K562 (cell line): ENCODE data around the gene CTNNA3. TPM values are rescaled to one million over a fixed set of nuclear protein-coding genes. Genes with fewer than 3 reads are reported as not detected.

Experiments used
- ATAC-seq: fragments of 200-7000 bp; cut with Tn5 transposase; 3 replicates; pipeline ENCODE4 v1.9.1; 2020; ENCODE audit warnings: moderate library complexity
- BruUV-seq: library from RNA; stranded (reverse); fragments of 400-500 nt; replicated peaks from 2 replicates; lab custom pipeline; 2021; lab: Mats Ljungman, UMichigan
- CTCF ChIA-PET: fragments of 300-600 bp; formaldehyde crosslinking; extraction: SDS; loops from one replicate; lab custom pipeline; 2021; ENCODE audit warnings: low intra/inter-chr PET ratio; lab: Yijun Ruan, JAX
- POLR2A ChIA-PET: fragments of 300-600, 350-650 bp; sonication (Branson Sonifier 250); formaldehyde crosslinking; extraction: SDS; loops from one replicate; lab custom pipeline; 2021; ENCODE audit warnings: antibody characterized with exemption, inconsistent platforms; lab: Yijun Ruan, JAX
- DNase-seq, 4 experiments: peaks; one replicate each; pipeline versions ENCODE4 v3.0.0 to v3.0.0-alpha.2; 2011 to 2018; ENCODE audit warnings: low spot score in 3 of 4, mixed read lengths in 3 of 4; ENCODE audit errors: extremely low read depth in 1 of 4
- FAIRE-seq: peaks from 2 replicates; lab custom pipeline; 2011; peaks lifted over from hg19 to GRCh38; lab: Jason Lieb, UNC
- H2AFZ ChIP-seq: 2 replicates; pipeline ENCODE4 v1.6.0; 2011; ENCODE audit warnings: low read depth, low read length, control low read depth, inconsistent platforms
- H3K27ac ChIP-seq: fragments of 200-600 bp; 3 replicates; pipeline ENCODE4 v1.8.0; 2011; ENCODE audit warnings: low read depth, mild to moderate bottlenecking, control low read depth, inconsistent platforms, low read length, moderate library complexity, mixed read lengths; ENCODE audit errors: extremely low read depth
- H3K27me3 ChIP-seq, 2 experiments: fragments of 300-600 bp in 1 of 2; 2 replicates in 1 of 2; 3 replicates in 1 of 2; pipeline versions ENCODE4 v1.6.0 to v1.8.0; 2011; ENCODE audit warnings: inconsistent platforms in 2 of 2, low read length in 2 of 2, mild to moderate bottlenecking in 1 of 2, mixed read lengths in 1 of 2, moderate library complexity in 1 of 2; ENCODE audit not compliant: control insufficient read depth in 2 of 2, insufficient read depth in 2 of 2
- H3K36me3 ChIP-seq: fragments of 300-600 bp; 3 replicates; pipeline ENCODE4 v1.8.0; 2011; ENCODE audit warnings: mild to moderate bottlenecking, low read length, inconsistent platforms; ENCODE audit not compliant: control insufficient read depth, insufficient read depth
- H3K4me1 ChIP-seq, 2 experiments: fragments of 200-600 bp in 1 of 2; replicated peaks in 1 of 2; 2 replicates in 1 of 2; 3 replicates in 1 of 2; pipeline versions ENCODE4 v1.5.1 to v1.8.0; 2011; ENCODE audit warnings: inconsistent platforms in 2 of 2, low read length in 2 of 2, mild to moderate bottlenecking in 1 of 2, mixed read lengths in 1 of 2, moderate library complexity in 1 of 2; ENCODE audit not compliant: control insufficient read depth in 2 of 2, insufficient read depth in 2 of 2
- H3K4me2 ChIP-seq: 2 replicates; pipeline ENCODE4 v1.6.1; 2011; ENCODE audit warnings: low read length, control low read depth, inconsistent platforms, mixed read lengths; ENCODE audit not compliant: insufficient read depth
- H3K4me3 ChIP-seq: fragments of 200-600 bp; sonication (generic), shearing (Covaris generic); 2 replicates; pipeline ENCODE4 v1.5.1; 2016; ENCODE audit warnings: control low read depth, inconsistent platforms
- H3K79me2 ChIP-seq: fragments of 200-600 bp; 3 replicates; pipeline ENCODE4 v1.8.0; 2011; ENCODE audit warnings: low read length, inconsistent platforms; ENCODE audit not compliant: control insufficient read depth, insufficient read depth
- H3K9ac ChIP-seq, 2 experiments: 2 replicates each; pipeline versions ENCODE4 v1.6.0 to v1.6.1; 2011; ENCODE audit warnings: low read depth in 2 of 2, low read length in 2 of 2, control low read depth in 1 of 2, inconsistent platforms in 1 of 2, mild to moderate bottlenecking in 1 of 2, mixed read lengths in 1 of 2; ENCODE audit not compliant: insufficient read depth in 1 of 2
- H3K9me1 ChIP-seq: one replicate; pipeline ENCODE4 v1.6.0; 2011; ENCODE audit warnings: inconsistent platforms, mild to moderate bottlenecking, low read length, moderate library complexity; ENCODE audit not compliant: control insufficient read depth, insufficient read depth
- H3K9me3 ChIP-seq: replicated peaks from 2 replicates; pipeline ENCODE4 v1.5.1; 2011; ENCODE audit warnings: low read depth, low read length, inconsistent platforms; ENCODE audit not compliant: control insufficient read depth, insufficient read depth
- H4K20me1 ChIP-seq: replicated peaks from 2 replicates; pipeline ENCODE4 v1.6.1; 2011; ENCODE audit warnings: low read length, inconsistent platforms, mixed read lengths; ENCODE audit not compliant: control insufficient read depth, insufficient read depth
- BCL6 ChIP-seq: fragments of 250-450 bp; sonication (Bioruptor Pico); IDR thresholded peaks from 2 replicates; pipeline ENCODE4 v1.4.0; 2020
- E2F8 ChIP-seq: fragments of 450-650 bp; IDR thresholded peaks from 2 replicates; pipeline ENCODE4 v1.7.1; 2018; ENCODE audit warnings: mild to moderate bottlenecking, low read depth; ENCODE audit not compliant: partially characterized antibody
- ERF ChIP-seq: fragments of 450-650 bp; formaldehyde crosslinking; IDR thresholded peaks from 2 replicates; pipeline ENCODE4 v1.4.0; 2020; ENCODE audit warnings: mild to moderate bottlenecking, mixed read lengths
- EZH2 ChIP-seq: IDR thresholded peaks from 2 replicates; pipeline ENCODE4 v1.6.1; 2012; ENCODE audit warnings: low read depth, mild to moderate bottlenecking, inconsistent platforms, low read length, borderline replicate concordance
- GTF2F1 ChIP-seq: IDR thresholded peaks from 2 replicates; pipeline ENCODE4 v1.6.1; 2011; ENCODE audit warnings: low read depth, low read length, improper control_type of control experiment
- HLTF ChIP-seq: fragments of 450-650 bp; IDR thresholded peaks from 2 replicates; pipeline ENCODE4 v1.6.1; 2016
- MTA2 ChIP-seq: fragments of 450-650 bp; IDR thresholded peaks from 2 replicates; pipeline ENCODE4 v1.6.1; 2016; ENCODE audit warnings: low read depth
- RHOXF2B ChIP-seq: fragments of 250-450 bp; sonication (Bioruptor Pico); conservative IDR thresholded peaks from 2 replicates; pipeline ENCODE4 v1.5.1; 2021
- SMAD3 ChIP-seq: fragments of 450-650 bp; formaldehyde crosslinking; conservative IDR thresholded peaks from 2 replicates; pipeline ENCODE4 v1.4.0; 2020; ENCODE audit warnings: mild to moderate bottlenecking
- SMARCA4 ChIP-seq: fragments of 450-650 bp; IDR thresholded peaks from 2 replicates; pipeline ENCODE4 v1.6.1; 2016
- ZNF311 ChIP-seq: fragments of 250-450 bp; sonication (Bioruptor Pico); IDR thresholded peaks from 2 replicates; pipeline ENCODE4 v1.4.0; 2020; ENCODE audit warnings: mild to moderate bottlenecking, moderate library complexity
- ZNF764 ChIP-seq: fragments of 250-450 bp; sonication (Bioruptor Pico); IDR thresholded peaks from 2 replicates; pipeline ENCODE4 v1.4.0; 2020; ENCODE audit warnings: low read depth, mild to moderate bottlenecking, moderate library complexity
- WGBS: fragments of 100-300 bp; shearing (Covaris generic); methylation state at CpG from one replicate; pipeline ENCODE4 v1.1.6; 2016; ENCODE audit warnings: low coverage, mixed read lengths; ENCODE audit not compliant: insufficient coverage; ENCODE audit errors: missing lambda C conversion rate; 5-methylcytosine and 5-hydroxymethylcytosine counted together
- in situ Hi-C: fragments of 300-500 bp; cut with MboI; formaldehyde crosslinking; loops from 4 replicates; pipeline ENCODE4 v1.15.0; 2018; ENCODE audit warnings: inconsistent platforms, mixed read lengths
- intact Hi-C: fragments of 100-400 bp; cut with micrococcal nuclease; formaldehyde crosslinking; loops from 2 replicates; pipeline ENCODE4 v1.14.2; 2022
- polyA plus RNA-seq, 8 experiments: library from polyadenylated mRNA; depleted of rRNA in 4 of 8; stranded (reverse) in 5 of 8; unstranded in 3 of 8; fragments of >200 nt; fragmentation: Nextera tagmentation in 2 of 8; fragmentation: Illumina TruSeq in 1 of 8; extraction: Ambion mirVana in 2 of 8; extraction: Trizol in 1 of 8; gene quantifications; 2 replicates each; pipeline versions ENCODE4 v1.2.1 to v1.2.3, GENCODE V29; 2011 to 2014; ENCODE audit warnings: inconsistent platforms in 1 of 8, missing spikeins in 1 of 8
- total RNA-seq, 7 experiments: library from RNA; depleted of rRNA in 6 of 7; stranded (reverse); fragments of >200 nt in 6 of 7; fragmentation: Illumina TruSeq in 2 of 7; extraction: Trizol in 2 of 7; gene quantifications; 2 replicates each; pipeline versions ENCODE4 v1.2.1 to v1.2.3, GENCODE V29; 2011 to 2021; ENCODE audit warnings: low replicate concordance in 1 of 7
- TF ChIP-seq, protein P1 (sequence below): fragments of 450-650 bp; formaldehyde crosslinking; IDR thresholded peaks from 2 replicates; pipeline ENCODE4 v1.4.0; 2020; ENCODE audit warnings: mild to moderate bottlenecking, mixed read lengths
- TF ChIP-seq, protein P2 (sequence below), 2 experiments: IDR thresholded peaks; 2 replicates each; pipeline ENCODE4 v1.6.1; 2012; ENCODE audit warnings: improper control_type of control experiment in 2 of 2, low read depth in 2 of 2, low read length in 2 of 2, borderline replicate concordance in 1 of 2
- TF ChIP-seq, protein P3 (sequence below): IDR thresholded peaks from 2 replicates; pipeline ENCODE4 v1.6.1; 2011; ENCODE audit not compliant: insufficient read length; ENCODE audit errors: extremely low read depth

Gene CTNNA3
- total and polyA plus RNA-seq, 9 of the 15 experiments (the other 6 are each of a cell fraction or from before 2014, with no cell fraction given), result 0.04 TPM; not detected in 8

DNA sequence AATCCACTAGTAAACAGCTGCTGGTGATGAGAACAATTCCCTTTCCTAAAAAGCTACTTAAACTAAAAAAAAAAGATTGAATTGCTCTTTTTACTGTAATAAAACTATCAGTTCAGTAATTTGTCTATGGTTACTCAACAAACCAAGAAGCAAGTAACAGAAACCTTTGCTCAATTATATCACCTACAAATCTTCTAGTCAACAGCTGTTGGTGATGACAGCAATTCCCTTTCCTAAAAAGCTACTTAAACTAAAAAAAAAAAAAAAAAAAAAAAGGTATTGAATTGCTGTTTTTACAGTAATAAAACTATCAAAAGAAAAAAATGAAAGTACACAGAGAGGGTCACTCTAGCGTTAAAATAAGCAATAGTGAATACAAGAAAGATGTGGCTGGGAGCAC lies 158.1 kb downstream of the CTNNA3 start:
- in situ Hi-C loops, result no loop called here
- Histone ChIP-seq H3K79me2 (no peaks in the 10 kb centered on the region), H3K9me3 (0 out of 2 replicates have a peak, but pooled peaks cover 1% of the 10 kb centered on the region), H3K9me1 (no peaks in the 10 kb centered on the region), H3K9ac (no peak overlapping the region)
- POLR2A ChIA-PET, result no interaction called here
- TF ChIP-seq, protein P1, sequence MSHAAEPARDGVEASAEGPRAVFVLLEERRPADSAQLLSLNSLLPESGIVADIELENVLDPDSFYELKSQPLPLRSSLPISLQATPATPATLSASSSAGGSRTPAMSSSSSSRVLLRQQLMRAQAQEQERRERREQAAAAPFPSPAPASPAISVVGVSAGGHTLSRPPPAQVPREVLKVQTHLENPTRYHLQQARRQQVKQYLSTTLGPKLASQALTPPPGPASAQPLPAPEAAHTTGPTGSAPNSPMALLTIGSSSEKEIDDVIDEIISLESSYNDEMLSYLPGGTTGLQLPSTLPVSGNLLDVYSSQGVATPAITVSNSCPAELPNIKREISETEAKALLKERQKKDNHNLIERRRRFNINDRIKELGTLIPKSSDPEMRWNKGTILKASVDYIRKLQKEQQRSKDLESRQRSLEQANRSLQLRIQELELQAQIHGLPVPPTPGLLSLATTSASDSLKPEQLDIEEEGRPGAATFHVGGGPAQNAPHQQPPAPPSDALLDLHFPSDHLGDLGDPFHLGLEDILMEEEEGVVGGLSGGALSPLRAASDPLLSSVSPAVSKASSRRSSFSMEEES (CRISPR knock-in tag), result no peak
- TF ChIP-seq ZNF764 (CRISPR knock-in tag) (no peak), HLTF (no peak), GTF2F1 (no peak), SMARCA4 (no peak), EZH2 (no peak), ZNF311 (CRISPR knock-in tag) (no peak), BCL6 (CRISPR knock-in tag) (no peak), ERF (CRISPR knock-in tag) (no peak), RHOXF2B (CRISPR knock-in tag) (no peak), SMAD3 (CRISPR knock-in tag) (no peak), E2F8 (no peak), MTA2 (no peak)
- TF ChIP-seq, protein P2, sequence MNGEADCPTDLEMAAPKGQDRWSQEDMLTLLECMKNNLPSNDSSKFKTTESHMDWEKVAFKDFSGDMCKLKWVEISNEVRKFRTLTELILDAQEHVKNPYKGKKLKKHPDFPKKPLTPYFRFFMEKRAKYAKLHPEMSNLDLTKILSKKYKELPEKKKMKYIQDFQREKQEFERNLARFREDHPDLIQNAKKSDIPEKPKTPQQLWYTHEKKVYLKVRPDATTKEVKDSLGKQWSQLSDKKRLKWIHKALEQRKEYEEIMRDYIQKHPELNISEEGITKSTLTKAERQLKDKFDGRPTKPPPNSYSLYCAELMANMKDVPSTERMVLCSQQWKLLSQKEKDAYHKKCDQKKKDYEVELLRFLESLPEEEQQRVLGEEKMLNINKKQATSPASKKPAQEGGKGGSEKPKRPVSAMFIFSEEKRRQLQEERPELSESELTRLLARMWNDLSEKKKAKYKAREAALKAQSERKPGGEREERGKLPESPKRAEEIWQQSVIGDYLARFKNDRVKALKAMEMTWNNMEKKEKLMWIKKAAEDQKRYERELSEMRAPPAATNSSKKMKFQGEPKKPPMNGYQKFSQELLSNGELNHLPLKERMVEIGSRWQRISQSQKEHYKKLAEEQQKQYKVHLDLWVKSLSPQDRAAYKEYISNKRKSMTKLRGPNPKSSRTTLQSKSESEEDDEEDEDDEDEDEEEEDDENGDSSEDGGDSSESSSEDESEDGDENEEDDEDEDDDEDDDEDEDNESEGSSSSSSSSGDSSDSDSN (IDR thresholded peaks at IDR 0.05; ENCODE audit: borderline replicate concordance in 1 of 2, low read depth in 2 of 2, low read length in 2 of 2), result no peak
- TF ChIP-seq, protein P3, sequence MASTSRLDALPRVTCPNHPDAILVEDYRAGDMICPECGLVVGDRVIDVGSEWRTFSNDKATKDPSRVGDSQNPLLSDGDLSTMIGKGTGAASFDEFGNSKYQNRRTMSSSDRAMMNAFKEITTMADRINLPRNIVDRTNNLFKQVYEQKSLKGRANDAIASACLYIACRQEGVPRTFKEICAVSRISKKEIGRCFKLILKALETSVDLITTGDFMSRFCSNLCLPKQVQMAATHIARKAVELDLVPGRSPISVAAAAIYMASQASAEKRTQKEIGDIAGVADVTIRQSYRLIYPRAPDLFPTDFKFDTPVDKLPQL, result no peak
- TF ChIP-seq, all 486 proteins: peak for 0
- H3K36me3 ChIP-seq, result no peaks in the 10 kb centered on the region
- H3K4me1 ChIP-seq, result no peaks in the 10 kb centered on the region
- no peak overlapping the region for H3K4me3 ChIP-seq
- no peak overlapping the region for H3K4me2 ChIP-seq
- H3K27ac ChIP-seq, result no peak overlapping the region
- CTCF ChIA-PET, result no interaction called here
- no peaks in the 10 kb centered on the region for H4K20me1 ChIP-seq
- FAIRE-seq (no peak), DNase-seq (no peak), ATAC-seq (no peak)
- BruUV-seq, result no TSS peak
- WGBS, result 0% methylated on average over 1 of the region's 1 CpG
- intact Hi-C loops, result no loop called here
- no peaks in the 10 kb centered on the region for H3K27me3 ChIP-seq
- H2AFZ ChIP-seq, result no peak overlapping the region
